ENCODE data around the gene CD27. TPM values are rescaled to one million over a fixed set of nuclear protein-coding genes. Genes with fewer than 3 reads are reported as not detected.

The CD27 gene
- total RNA-seq, 3 donors from 2014 or later = 1.8 to 5.3 (median 3.9) TPM

- Histone ChIP-seq H3K9me3 (no peaks in the 10 kb centered on the region), H3K4me3 (no peak overlapping the region), H3K36me3 (ENCODE audit: low read depth) (no peaks in the 10 kb centered on the region), H3K4me1 (ENCODE audit: low read depth) (no peaks in the 10 kb centered on the region)
- ATAC-seq (no peak), DNase-seq (no peak)
- TF ChIP-seq, protein P1, sequence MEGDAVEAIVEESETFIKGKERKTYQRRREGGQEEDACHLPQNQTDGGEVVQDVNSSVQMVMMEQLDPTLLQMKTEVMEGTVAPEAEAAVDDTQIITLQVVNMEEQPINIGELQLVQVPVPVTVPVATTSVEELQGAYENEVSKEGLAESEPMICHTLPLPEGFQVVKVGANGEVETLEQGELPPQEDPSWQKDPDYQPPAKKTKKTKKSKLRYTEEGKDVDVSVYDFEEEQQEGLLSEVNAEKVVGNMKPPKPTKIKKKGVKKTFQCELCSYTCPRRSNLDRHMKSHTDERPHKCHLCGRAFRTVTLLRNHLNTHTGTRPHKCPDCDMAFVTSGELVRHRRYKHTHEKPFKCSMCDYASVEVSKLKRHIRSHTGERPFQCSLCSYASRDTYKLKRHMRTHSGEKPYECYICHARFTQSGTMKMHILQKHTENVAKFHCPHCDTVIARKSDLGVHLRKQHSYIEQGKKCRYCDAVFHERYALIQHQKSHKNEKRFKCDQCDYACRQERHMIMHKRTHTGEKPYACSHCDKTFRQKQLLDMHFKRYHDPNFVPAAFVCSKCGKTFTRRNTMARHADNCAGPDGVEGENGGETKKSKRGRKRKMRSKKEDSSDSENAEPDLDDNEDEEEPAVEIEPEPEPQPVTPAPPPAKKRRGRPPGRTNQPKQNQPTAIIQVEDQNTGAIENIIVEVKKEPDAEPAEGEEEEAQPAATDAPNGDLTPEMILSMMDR (IDR thresholded peaks at IDR 0.05) = no peak
- intact Hi-C loops (cut with DNase I, micrococcal nuclease) = no loop called here
Measured at GRCh38 chr12:6437586-6437985, 7.2 kb upstream of the CD27 start.

DNA sequence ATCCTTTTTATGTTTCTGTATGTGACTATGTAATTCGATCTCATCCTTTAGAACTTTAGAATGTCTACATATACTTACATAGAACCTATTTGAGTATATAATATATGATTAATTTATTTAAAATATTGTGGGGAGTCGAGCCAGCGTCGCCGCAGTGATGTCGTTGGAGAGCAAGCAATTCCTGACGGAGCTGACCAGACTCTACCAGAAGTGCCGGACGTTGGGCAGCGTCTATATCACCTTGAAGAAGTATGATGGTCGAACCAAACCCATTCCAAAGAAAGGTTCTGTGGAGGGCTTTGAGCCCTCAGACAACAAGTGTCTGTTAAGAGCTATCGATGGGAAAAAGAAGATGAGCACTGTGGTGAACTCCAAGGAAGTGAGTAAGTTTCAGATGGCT, 6.4 kb upstream of the CD27 start:
- intact Hi-C loops (cut with DNase I, micrococcal nuclease) = no loop called here
- Histone ChIP-seq H3K4me3 (no peak overlapping the region), H3K4me1 (ENCODE audit: low read depth) (no peaks in the 10 kb centered on the region), H3K9me3 (no peaks in the 10 kb centered on the region), H3K36me3 (ENCODE audit: low read depth) (no peaks in the 10 kb centered on the region)
- ATAC-seq (no peak), DNase-seq (no peak)
- TF ChIP-seq, protein P1 (IDR thresholded peaks at IDR 0.05) = no peak

DNA sequence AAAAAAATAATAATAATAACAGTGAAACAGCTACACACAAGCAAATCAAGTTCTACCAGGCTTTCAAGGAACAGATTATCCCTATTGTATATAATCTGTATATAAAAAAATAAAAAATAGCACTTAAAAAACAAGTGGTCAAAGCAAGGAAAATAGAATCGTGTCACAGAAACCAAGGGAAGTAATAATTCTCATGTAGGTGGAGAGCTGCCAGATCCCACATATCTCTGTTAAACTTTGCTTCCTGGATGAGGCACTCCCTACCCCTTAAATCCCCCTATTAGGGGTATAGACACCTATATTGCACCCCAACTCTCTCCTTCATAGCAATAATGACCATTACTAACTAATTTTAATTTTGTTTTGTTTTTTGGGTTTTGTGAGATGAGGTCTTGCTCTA, 4.4 kb upstream of the CD27 start:
- Histone ChIP-seq H3K9me3 (no peaks in the 10 kb centered on the region), H3K36me3 (ENCODE audit: low read depth) (no peaks in the 10 kb centered on the region), H3K4me3 (no peak overlapping the region), H3K4me1 (ENCODE audit: low read depth) (no peaks in the 10 kb centered on the region)
- DNase-seq = no peak
- no peak for ATAC-seq
- TF ChIP-seq, protein P1 (IDR thresholded peaks at IDR 0.05) = no peak
- intact Hi-C loops (cut with DNase I, micrococcal nuclease) = no loop called here

- no peak for DNase-seq
- ATAC-seq = no peak
- intact Hi-C loops (cut with DNase I, micrococcal nuclease) = no loop called here
- Histone ChIP-seq H3K9me3 (no peaks in the 10 kb centered on the region), H3K4me1 (ENCODE audit: low read depth) (no peaks in the 10 kb centered on the region), H3K36me3 (ENCODE audit: low read depth) (no peaks in the 10 kb centered on the region), H3K4me3 (no peak overlapping the region)
- TF ChIP-seq, protein P1 (IDR thresholded peaks at IDR 0.05) = no peak
Measured at GRCh38 chr12:6442836-6443235, 1.9 kb upstream of the CD27 start.

DNA sequence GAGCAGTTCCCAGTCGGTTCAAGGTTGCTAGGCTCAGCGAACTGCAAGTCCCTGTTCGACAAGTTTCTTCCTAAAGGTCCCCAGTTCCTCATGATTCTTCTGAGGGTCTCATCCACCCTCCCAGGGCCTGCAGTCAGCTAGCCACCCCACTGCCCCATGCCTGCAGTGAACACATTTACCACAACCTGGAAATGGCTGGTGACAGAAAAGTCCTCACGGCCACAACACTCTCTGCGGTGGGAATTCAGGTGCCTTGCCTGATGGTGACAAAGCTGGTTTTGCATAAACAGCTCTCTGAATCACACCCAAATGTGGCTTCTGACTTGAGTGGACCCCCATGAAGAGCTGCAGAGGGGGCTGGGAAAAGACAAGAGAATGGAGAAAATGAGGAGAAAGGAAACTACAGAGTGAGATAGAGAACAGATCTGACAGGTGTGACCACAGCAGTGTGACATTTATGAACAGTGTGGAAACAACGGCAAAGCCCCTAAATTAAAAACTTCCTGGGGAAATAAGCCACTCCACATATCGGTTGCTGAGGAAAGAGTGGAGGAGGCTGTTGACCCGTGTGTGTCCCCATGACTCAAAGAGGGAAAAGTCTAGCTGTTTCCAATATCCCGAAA, 1.3 kb upstream of the CD27 start:
- intact Hi-C loops (cut with DNase I, micrococcal nuclease) = no loop called here
- ATAC-seq (peak; percentile 27), DNase-seq (no peak)

More for the DNA sequence above, 1.3 kb upstream of the CD27 start:
- Histone ChIP-seq H3K9me3 (no peaks in the 10 kb centered on the region), H3K4me3 (no peak overlapping the region), H3K4me1 (ENCODE audit: low read depth) (no peaks in the 10 kb centered on the region), H3K36me3 (ENCODE audit: low read depth) (no peaks in the 10 kb centered on the region)
- TF ChIP-seq, protein P1 (IDR thresholded peaks at IDR 0.05) = no peak

All from mucosa of descending colon (tissue), 3 donors.